LHCN-M2 (cell line): ENCODE measurements around the gene GOSR1. TPM values are rescaled to one million over a fixed set of nuclear protein-coding genes. Genes with fewer than 3 reads are reported as not detected.
"Not testable (repeated sequence)": the region's sequence is repeated elsewhere in the genome, so short reads cannot be mapped to it uniquely, and the experiment has no call there.

Experiments
- DNase-seq: peaks from one replicate; pipeline ENCODE4 v3.0.0-alpha.2; 2012; ENCODE audit warnings: low read depth
- total RNA-seq: library from RNA; depleted of rRNA; stranded (reverse); fragments of >200 nt; gene quantifications from 2 replicates; pipeline ENCODE4 v1.2.3, GENCODE V29; 2014; rRNA removed

GOSR1 gene
- total RNA-seq, 1 experiment from 2014 or later = 30.5 TPM

GRCh38 chr17:30575648-30576325, 98.6 kb downstream of the GOSR1 start:
- not testable (repeated sequence) for DNase-seq

GRCh38 chr17:30576326-30576861, 99.2 kb downstream of the GOSR1 start:
- no peak for DNase-seq

Other genes starting within 250 kb of the GOSR1 start
- gene SLC6A4, start 241.7 kb upstream of the GOSR1 start, total RNA-seq = not detected in 2 replicates
- gene BLMH, start 185.5 kb upstream of the GOSR1 start, total RNA-seq = 15.1 and 15.8 TPM in 2 replicates
- not detected in 2 replicates for gene TMIGD1, start 143.4 kb upstream of the GOSR1 start, total RNA-seq
- 26.5 and 31.1 TPM in 2 replicates for gene CPD, start 98.5 kb upstream of the GOSR1 start, total RNA-seq